GM21529 (cell line): ENCODE results near the gene ZFP62.
"Not testable (repeated sequence)": the region's sequence is repeated elsewhere in the genome, so short reads cannot be mapped to it uniquely, and the experiment has no call there.

Experiments
- ATAC-seq: cut with Tn5 transposase; IDR thresholded peaks from one replicate; pipeline ENCODE4 v1.9.1; 2021; ENCODE audit not compliant: unreplicated experiment

ZFP62 gene

DNA sequence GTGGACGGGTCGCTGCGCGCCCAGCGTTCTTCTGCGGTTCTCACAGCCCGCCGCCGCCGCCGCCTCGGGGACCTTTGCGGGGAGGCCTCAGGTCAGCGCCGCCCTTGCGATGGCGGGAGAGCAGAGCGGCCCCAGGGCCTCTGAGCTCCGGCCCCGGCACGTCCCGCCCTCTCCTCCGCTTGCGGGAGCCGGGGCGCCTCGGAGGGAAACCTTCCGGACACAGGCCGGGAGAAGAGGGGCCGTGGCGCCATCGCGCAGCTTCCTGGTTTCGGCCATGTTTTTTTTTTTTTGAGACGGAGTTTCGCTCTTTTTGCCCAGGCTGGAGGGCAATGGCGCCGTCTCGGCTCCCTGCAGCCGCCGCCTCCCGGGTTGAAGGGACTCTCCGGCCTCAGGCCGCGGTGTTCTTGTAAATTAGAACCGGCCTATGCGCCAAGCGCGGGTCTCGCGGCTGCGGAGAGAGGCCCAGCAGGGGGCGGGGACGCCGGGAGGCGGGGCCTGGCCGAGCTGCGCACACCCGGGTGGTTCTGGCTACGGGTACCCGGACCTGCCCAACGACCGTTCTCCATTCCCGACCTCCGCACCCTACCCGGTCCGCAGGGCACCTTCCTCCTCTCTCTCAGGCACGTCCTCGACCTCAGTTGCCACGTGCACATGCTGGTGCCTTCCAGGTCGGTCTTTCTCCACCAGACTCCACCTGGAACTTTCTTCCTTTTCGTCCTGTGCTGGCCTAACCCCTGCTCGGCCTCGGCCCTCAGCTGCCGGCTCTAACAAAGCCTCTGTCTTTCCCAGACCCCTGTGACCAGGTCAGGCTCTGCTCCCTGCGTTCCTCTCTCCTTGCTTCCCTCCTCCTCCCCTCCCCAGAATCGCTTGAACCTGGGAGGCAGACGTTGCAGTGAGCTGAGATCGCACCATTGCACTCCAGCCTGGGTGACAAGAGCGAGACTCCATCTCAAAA, 29.7 kb downstream of the ZFP62 start:
- ATAC-seq = peak; percentile 70

DNA sequence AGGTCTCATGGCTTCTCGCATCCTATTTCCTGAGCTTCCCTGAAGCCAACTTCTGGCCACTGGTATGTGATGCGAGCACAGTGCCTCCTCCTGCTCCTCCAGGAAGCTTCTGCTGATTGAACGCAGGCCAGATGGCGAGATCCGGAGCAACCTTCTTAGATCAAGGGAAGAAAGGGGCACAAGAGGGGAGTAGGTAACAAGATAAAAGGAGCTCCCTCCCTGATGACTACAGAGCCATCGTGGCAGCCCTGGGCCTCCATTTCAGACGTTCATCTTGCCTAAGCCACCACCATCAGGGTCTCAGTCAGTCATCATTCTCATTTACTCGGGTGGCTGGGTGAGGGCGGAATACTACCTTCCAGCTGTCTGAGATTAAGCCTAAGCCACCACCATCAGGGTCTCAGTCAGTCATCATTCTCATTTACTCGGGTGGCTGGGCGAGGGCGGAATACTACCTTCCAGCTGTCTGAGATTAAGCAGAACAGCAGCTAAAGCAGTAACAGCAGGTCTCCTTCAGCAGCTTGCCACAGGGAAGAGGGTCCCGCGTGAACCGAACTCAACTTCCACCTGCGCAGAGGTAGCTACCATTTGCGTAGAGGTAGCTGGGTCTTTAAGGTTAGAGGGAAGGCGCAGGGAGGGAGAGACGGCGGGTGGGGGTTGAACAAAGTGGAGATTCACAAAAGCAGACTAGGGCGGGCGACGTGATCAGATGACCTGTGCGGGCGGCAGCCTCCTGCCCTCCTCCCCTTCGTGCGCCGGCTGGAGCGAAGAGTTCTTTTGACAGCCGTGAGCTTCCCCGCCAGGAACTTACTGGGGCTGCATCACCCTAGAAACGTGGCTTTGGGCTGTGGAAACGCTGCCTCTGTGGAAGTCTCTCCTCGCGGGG, 30.6 kb downstream of the ZFP62 start:
- ATAC-seq = peak; percentile 36

DNA sequence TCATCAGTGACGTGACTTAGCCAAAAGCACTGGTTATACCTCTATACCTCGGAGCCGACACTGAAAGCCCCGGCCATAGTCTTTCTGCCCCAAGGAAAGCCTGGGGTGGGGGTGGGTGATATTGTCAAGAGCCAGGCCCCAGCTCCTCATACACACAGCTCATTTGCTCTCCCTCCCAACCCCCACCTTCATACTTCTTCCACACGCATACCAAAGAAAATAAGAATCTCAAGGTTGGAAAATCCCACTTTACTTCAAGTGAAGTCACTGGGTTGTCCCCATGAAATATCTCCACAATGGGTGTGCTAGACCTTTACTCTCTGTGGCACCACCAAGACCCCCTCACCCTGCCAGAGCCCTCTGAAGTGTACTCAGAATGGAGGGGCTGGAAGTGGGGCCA, 31.4 kb downstream of the ZFP62 start:
- ATAC-seq = no peak

DNA sequence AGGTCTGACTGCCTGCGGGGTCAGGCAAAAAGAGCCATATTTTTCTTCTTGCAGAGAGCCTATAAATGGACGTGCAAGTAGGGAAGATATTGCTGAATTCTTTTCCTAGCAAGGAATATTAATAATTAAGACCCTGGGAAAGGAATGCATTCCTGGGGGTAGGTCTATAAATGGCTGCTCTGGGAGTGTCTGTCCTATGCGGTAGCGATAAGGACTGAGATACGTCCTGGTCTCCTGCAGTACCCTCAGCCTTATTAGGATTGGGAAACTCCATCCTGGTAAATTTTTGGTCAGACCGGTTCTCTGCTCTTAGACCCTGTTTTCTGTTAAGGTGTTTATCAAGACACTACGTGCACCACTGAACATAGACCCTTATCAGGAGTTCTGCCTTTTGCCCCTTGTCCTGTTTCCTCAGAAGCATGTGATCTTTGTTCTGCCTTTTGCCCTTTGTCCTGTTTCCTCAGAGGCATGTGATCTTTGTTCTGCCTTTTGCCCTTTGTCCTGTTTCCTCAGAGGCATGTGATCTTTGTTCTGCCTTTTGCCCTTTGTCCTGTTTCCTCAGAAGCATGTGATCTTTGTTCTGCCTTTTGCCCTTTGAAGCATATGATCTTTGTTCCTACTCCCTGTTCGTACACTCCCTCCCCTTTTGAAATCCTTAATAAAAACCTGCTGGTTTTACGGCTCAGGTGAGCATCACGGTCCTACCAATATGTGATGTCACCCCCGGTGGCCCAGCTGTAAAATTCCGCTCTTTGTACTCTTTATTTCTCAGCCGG, 32.1 kb downstream of the ZFP62 start:
- not testable (repeated sequence) for ATAC-seq

DNA sequence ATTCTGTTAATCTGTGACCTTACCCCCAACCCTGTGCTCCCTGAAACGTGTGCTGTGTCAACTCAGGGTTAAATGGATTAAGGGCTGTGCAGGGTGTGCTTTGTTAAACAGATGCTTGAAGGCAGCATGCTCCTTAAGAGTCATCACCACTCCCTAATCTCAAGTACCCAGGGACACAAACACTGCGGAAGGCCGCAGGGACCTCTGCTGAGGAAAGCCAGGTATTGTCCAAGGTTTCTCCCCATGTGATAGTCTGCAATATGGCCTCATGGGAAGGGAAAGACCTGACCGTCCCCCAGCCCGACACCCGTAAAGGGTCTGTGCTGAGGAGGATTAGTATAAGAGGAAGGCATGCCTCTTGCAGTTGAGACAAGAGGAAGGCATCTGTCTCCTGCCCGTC, 33.7 kb downstream of the ZFP62 start:
- not testable (repeated sequence) for ATAC-seq

DNA sequence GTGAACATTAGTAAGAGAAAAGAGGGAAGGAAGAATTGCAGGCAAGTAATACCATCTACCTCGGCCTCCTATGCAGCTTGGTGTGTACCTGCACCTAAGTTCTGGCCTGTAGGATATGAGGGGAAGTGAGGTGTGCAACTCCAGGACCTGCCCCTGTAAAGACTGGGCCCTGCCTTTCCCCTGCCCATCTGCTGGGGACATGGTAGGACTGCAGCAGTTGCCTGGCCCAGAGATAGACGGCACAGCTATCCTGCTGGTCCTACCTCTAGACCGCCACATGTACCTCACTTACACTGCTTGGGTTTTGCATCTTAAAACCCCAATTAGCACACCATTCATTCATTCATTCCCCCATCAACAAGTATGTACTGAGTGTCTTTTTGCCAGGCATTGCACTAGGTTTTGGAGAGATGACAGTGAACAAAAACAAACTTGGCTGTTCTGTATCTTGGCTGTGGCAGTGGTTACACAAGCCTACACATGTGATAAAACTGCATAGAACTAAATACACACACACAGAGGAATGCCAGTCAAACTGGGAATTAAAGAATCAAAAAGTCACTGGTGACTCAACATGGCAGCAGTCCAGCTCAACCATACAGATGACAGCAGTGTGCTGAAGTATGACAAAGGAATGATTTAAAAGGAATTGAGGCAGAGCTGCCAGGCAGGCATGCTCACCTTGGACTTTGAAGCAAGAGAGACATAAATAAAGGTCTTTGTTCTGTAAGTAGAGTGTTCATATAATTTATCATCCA, 35.1 kb downstream of the ZFP62 start:
- ATAC-seq = no peak

DNA sequence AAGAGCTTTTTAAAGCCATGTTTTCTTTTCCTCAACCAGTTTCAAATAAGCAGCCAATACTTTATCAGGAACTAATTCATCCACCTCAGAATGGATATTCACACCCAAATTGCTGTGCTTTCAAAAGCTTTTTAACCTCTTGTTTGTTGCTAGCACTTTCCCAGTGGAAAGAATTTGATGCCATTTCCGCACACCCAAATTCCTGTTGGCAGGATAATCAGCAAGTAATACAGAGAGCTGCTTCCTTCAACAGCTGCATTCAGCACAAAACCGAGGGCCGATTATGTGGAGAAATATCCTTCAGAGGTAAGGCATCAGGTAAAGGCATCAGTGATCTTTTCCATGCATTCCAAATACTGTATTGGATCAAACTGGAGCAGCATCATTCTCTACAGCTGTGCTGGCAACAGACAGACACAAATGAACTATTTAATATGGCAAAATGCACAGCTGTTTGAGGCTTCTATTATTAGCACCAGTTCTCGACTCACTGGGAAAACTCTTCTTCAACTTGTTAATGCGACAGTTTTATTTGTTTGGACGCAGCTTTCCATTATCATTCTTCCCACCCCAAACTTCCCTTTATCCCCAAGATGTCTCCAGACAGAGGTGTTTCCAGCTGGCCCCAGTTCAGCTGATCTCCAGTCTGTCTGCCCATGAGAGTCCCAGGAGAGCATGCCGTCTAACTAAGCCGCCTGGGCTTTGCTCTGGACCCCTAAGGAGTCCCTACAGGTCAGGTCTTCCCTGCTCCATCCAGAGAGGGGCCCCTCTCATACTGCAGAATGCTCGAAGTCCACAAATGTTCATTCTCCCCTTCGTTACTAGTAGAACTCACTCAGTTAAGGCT, 36.2 kb downstream of the ZFP62 start:
- ATAC-seq = no peak

DNA sequence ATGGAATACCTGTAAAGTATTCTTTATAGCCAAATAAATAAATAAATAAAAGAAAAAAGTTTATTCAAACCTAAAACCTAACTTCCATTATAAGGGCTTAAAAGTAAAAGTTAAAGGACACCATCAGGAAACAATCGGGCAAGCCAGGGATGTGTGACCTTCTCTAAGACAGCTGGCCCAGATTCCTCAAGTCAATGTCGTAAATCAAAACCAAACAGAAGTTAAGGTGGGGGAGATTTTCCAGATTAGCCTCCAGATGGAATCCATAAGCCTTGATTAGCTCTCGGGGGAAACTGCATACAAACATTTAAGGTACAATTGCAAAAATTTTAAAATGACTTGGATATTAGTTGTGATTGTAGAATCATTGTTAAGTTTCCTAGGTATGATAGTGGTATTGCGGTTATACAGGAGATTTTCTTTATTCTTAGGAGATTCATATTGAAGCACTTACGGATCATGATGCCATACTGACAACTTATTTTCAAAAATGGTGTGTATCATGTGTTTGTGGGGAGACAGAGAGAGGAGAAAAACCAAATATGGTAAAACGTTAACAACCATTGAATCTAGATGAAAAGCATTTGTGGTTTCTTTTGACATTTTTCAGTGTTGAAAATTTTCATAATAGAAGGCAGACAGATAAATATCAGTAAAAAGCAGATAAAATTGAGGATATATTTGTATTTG, 37.0 kb downstream of the ZFP62 start:
- no peak for ATAC-seq

DNA sequence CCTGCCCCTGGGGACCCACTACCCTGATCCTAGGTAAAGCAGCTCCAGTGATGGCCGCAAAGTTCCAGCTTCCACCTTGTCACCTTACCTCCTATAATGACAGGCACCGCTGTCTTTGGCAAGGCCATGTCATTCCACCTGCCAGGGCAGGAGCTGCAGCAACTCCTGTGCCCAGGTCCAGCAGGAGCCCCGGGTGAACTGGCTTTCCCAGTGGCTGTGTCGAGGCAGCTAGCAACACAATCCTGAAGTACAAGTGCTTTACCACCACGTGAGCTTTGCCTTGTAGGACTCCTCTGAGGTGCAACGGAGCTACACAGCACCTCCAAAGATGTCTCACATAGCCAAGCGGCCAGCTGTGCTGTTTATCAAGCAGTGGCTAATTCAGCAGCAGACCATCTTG, 37.7 kb downstream of the ZFP62 start:
- ATAC-seq = no peak

DNA sequence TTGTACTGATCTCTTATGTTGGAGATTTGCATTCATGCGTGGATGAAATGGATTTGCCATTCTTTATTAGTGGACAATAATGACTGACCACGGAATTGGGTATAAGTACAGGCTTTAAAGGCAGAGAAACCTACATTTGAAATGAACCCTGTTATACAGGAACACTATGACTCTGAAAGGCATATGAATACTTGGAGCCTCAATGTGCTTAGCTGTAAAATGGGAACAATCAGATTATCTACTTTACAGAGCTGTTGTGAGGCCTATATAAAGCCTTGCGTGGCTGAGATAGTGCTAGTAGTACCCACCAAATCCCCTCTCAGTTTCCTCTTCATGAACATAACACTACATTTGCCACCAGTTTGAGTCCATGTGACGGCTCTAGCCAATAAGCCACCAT, 39.5 kb downstream of the ZFP62 start:
- ATAC-seq = no peak

DNA sequence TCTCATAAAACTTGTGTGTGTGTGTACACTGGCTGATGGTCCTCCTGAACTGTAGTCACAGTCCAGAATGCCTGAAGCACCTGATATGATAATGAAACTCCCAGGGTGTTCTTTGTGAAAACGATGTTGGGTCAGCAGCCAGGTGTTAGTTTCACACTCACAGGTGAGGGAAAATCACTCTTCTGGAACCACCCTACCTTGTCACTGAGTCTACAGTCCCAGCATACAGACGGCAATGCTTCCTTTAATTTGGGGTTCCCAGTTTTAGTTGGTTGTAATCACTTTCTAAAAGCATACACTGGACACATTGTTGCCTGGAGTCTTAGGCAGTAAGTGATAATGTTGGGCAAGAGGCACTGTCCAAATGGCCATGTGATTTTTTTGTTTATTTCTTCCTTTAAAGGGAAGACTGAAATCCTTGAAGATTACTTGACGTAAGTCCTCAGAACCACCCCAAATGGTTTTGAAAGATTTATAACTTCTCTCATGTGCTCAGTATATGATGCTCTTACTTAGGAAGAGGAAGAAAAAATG, 40.2 kb downstream of the ZFP62 start:
- peak; percentile 78 for ATAC-seq

DNA sequence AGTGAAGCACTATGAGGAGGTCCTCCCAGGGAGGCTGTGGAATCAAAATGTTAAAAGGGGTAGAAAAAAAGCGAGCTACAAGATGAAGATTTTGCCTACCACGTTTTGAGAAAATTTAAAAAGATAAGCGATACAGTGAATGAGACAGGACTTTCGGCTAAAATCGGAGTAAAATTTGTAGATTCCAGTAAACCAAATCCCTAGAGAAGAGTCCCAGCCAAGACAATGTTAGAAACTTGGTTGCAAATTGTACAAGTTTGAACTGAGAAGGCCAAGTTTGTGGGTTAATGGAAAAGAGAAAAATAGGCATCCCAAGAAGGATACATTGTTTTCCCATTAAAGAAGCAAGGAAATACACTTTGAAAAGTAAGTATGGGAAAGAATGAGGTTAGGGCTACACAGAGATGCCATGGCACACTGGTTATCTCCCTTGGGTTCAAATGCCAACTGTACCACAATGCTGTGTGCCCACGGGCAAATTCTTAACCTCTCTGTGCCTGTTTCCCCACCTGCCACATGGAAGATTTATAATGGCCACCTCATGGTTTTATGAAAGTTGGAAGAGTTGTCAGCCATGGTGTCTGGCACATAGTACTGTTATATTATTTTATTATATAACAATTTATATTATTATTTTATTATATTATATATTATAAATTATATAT, 42.3 kb downstream of the ZFP62 start:
- no peak for ATAC-seq

DNA sequence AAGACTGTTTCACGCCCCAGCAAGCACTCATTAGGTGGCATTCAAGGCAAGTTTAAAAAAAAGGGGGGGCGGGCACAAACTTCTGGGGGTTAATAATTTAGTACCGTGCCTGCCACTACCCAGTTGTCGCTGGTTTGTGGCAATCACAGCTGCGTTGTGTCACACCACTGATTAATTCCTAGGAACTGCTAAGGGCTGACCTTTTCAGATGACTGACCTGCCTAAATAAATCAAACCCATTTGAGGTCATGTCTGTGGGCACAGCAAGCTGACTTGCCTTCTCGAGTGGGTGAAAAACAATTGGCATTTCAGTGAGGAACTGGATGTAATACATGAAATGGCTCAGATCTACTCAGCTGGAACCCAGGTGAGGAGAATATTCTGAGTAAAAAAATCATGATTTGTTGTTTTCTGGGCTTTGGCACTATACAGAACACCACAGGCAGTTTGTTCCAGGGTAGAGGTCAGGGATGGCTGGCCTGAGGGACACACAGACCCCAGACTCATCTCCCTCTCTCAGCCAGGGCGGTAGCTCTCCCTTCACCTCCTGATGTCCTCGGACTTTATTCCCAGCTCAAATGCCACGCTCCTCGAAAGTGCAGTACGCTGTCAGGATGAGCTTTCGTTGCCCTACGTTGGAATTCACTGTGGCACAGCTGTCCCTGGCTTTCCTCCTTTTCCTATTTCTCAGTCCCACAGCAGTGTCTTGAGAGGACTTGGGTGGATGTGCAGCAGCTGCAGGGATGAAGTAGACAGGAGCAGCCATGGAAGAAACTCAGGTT, 43.0 kb downstream of the ZFP62 start:
- no peak for ATAC-seq

DNA sequence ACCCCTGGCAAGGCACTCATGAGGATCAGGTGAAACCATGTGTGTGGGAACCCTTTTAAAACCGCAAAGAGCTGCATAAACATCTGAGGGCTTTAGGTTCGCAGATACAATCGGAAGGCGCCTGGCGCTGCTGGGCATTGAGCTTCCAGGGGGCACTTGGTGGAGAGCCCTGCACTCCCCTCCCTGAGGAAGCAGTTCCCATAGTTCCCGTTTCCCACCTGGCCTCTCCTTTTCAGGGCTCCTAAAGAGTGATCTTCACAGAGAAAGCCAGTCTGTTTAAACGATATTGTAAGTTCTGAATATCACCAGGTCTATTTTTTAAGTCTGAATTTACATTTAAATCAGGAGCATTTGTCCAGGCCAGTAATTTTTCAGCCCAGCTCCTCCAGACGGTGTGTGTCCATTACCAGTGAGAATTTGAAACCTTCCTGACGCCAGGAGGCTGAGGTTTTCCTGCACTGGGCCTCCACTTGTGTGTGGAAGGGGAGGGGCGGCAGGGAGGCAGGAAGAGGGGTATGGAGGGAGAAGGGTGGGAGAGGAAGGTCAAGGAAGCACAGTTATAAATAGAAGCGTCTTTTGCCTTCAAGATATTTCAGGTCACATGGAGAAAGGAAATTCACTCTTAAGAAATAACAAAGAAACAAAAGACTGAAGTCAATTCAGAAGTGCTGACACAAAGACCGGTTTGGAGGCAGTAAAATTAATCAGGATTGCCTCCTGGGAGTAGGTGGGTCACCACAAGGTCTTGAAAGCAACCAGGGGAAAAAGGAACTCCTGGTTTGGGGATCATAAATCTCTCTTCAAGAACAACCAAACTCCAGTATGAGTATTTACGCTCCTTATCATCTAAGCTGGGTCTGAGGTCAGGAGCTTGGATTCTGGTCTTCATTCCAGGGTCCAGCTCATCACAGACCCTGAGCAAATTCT, 44.2 kb downstream of the ZFP62 start:
- ATAC-seq = no peak

DNA sequence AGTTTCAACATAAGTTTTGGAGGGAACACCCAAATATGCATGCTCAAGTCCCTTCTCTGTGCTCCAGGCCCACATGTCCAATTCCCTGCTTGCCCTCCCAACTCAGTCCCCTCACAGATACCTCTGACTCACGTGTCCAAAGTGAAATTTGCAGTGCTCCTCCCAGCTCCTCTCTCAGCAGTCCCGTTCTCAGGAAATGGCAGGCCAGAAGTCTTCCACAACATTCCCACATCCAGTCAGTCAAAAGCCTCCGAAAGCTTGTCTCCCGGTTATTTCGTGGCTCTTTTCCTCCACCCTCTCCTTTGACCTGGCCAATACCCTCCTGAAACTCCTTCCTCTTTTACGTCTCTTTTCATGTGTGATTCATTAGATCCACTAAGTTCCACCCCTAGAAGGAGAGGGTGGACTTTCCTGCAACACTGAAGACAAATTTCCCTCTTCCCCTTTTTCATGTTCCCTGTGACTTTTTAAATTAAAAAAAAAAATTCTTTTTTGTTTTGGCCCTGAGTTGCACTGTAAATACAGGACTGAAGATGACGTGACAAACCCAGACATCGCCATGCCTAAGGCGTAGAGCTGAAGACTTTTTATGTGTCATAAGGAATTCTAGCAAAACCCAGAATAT, 45.7 kb downstream of the ZFP62 start:
- no peak for ATAC-seq

DNA sequence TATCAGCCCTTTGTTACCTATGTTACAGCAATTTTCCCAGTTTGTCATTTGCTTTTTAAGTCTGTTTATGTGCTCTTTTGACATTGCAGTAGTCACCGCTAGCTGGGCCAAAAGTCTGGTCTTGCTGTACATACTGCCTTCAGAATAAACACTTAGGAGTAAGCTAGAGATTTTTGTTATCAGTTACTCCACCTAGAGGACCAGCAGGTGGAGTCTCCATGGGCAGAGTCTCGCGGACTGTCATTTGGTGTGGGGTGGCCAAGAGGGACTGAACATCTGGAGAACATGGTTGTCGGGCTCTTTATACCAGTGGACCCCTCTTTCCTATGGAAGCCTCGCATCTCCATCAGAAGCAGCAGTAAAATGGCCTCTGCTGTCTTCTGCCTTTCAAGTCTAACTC, 47.7 kb downstream of the ZFP62 start:
- no peak for ATAC-seq
